ENCODE results near the gene CKAP2L.

The CKAP2L gene

DNA sequence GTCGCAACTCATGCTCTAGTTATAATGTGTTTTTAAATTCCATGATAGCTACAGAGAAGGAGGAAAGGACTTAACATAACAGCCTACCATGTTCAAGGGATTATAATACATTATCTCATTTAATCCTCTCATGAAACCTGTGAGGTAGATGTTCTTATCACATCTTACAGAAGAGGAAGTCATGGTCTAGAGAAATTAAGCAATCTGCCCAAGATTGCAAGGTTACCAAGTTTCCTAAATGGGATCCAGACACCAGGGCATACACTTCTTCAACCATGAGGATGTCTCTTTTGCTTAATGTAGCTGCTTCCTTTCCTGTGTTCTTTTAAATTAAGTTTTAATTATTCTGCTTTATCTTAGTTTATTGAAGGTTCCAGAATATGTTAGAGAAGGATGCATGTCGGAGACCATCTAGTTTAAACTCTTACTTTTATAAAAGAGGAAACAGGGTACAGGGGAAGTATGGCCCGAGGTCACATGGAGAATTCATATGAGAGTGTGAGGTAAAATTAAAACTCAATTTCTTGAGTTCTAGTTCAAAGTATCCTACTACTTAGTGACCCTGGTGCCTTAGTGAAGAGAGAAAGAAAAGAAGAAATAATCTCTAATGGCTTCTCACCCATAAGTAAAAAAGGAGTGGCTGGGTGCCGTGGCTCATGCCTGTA, 23.5 kb upstream of the CKAP2L start:
- no peak overlapping the region for H3K4me3 ChIP-seq (ENCODE audit: control insufficient read depth, low read depth, low read length)
- DNase-seq (ENCODE audit: low read depth), result no peak
- TF ChIP-seq, protein P1, sequence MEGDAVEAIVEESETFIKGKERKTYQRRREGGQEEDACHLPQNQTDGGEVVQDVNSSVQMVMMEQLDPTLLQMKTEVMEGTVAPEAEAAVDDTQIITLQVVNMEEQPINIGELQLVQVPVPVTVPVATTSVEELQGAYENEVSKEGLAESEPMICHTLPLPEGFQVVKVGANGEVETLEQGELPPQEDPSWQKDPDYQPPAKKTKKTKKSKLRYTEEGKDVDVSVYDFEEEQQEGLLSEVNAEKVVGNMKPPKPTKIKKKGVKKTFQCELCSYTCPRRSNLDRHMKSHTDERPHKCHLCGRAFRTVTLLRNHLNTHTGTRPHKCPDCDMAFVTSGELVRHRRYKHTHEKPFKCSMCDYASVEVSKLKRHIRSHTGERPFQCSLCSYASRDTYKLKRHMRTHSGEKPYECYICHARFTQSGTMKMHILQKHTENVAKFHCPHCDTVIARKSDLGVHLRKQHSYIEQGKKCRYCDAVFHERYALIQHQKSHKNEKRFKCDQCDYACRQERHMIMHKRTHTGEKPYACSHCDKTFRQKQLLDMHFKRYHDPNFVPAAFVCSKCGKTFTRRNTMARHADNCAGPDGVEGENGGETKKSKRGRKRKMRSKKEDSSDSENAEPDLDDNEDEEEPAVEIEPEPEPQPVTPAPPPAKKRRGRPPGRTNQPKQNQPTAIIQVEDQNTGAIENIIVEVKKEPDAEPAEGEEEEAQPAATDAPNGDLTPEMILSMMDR (IDR thresholded peaks at IDR 0.05; ENCODE audit: control insufficient read depth, insufficient read depth, low read depth, low read length, missing control alignments), result no peak

DNA sequence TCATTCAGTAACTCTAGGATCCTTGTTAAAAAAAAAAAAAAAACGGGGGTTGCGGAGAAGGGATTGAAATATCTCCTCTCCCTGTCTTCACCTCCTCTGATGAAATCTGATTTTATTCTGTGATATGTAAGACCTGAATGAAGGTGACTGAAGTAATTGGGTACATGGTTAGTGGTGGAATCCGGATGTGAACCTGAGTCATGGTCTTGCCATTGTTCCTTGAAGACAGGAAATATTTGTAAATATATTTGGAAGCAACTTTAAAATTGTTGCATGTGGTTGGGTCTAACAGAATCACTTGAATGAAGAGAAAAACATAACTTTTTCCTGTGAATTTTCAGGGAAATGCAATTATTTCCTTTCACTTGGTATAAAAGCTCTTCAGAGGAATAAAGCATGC, 22.9 kb upstream of the CKAP2L start:
- no peak for DNase-seq (ENCODE audit: low read depth)
- no peak overlapping the region for H3K4me3 ChIP-seq (ENCODE audit: control insufficient read depth, low read depth, low read length)
- TF ChIP-seq, protein P1 (IDR thresholded peaks at IDR 0.05; ENCODE audit: control insufficient read depth, insufficient read depth, low read depth, low read length, missing control alignments), result no peak

DNA sequence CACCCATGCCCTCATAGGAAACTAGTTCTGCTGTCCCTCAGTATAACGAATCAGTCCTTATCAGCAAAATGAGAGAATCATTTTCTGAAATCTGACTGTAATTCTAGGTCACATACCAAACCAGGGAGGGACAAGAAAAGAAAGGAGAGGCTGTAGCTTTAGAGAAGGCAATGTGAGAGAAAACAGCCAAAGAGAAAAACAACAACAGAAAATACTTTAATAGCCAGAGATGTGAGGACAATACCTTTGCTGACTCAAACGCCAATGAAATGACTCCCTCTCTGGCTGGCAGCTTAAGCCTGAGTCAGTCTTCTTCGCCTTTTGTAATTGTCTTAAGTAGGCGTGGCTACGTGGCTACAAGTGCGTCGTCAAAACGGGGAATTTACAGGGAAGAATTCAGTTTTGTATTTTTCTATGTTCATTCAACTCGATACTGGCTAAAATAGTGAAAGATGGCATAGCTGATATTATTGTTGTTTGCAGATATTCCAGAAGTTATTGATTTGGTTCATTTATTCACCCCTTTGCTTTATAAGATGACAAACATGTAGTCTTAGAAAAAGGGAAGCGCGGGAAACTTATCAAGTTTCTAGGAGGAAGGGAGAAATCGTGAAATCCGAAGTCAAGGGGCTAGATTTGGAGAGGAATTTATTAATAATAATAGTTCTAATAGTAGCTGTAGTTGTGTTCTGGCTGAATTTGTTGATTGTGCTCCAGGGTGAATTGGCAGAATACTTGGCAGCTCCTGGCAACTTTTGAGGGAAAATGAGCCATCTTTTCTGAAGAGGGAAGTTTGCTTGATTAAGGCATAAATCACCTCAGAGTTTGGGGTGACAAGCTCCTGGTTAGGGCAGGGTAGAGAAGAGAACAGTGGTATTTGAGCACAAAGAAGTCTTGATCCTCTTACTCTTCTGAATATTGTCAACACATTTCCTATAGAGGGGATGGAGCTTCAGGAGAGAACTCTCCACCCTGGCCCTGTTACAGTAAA, 20.1 kb upstream of the CKAP2L start, which contains the start of gene IL1A:
IL1A (minus strand) TSS at position 295 of the 991 bp plus-strand sequence. CDS start 723 bp downstream, outside the sequence.
- peak; percentile 16 for DNase-seq (ENCODE audit: low read depth)
- H3K4me3 ChIP-seq (ENCODE audit: control insufficient read depth, low read depth, low read length), result no peak within 1 kb of the TSS
- TF ChIP-seq, protein P1 (IDR thresholded peaks at IDR 0.05; ENCODE audit: control insufficient read depth, insufficient read depth, low read depth, low read length, missing control alignments), result no peak

DNA sequence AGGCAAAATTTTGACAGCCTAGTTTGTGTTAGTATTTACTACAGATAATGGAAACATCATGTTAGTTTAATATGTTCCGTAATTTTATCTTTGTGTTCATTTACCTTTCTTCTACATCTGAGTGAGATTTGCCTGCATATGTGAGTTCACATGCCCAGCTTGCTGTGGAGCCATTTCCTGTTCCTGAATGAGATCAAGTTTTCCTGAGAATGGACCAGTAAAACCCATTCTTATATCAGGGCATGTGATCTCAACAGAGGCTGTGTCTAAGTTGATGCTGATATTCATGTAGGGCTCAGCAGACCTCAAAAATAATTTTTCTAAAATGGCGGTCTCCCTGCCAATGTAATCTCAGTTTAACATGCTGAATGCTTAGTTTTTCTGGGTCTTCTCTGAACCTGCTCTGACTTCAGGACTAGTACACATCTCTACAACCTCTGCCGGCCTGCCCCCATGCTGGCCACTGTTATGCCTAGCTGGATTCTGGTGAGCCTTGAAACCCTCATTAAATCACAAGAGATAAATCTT, 18.8 kb upstream of the CKAP2L start:
- H3K4me3 ChIP-seq (ENCODE audit: control insufficient read depth, low read depth, low read length), result no peak overlapping the region
- TF ChIP-seq, protein P1 (IDR thresholded peaks at IDR 0.05; ENCODE audit: control insufficient read depth, insufficient read depth, low read depth, low read length, missing control alignments), result no peak
- DNase-seq (ENCODE audit: low read depth), result no peak

DNA sequence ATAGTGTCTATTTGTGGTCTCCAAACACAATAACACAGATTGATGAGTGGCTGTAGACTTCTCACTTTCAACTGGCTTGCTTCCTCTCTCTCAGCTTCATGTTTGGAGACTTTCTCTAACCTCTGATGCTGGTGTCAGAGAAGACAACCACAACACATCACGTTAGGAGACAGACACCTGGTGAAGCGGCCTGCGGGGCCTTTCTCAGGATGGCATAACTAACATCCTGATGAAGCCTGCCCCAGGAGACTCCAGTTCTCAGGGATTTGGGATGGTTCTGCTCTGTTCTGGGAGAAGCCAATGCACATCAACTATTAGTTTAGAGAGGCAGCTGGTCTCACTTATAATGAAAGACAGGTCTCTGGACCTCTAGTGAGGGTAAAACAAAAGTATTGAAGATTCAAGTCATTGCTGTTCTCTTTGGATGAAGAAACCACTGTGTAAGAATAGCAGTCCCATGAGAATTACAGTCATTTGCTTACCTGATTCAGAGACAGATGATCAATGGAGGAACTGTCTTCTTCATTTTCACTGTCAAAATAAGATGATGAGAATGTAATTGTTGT, 17.9 kb upstream of the CKAP2L start:
- no peak overlapping the region for H3K4me3 ChIP-seq (ENCODE audit: control insufficient read depth, low read depth, low read length)
- no peak for DNase-seq (ENCODE audit: low read depth)
- TF ChIP-seq, protein P1 (IDR thresholded peaks at IDR 0.05; ENCODE audit: control insufficient read depth, insufficient read depth, low read depth, low read length, missing control alignments), result no peak

DNA sequence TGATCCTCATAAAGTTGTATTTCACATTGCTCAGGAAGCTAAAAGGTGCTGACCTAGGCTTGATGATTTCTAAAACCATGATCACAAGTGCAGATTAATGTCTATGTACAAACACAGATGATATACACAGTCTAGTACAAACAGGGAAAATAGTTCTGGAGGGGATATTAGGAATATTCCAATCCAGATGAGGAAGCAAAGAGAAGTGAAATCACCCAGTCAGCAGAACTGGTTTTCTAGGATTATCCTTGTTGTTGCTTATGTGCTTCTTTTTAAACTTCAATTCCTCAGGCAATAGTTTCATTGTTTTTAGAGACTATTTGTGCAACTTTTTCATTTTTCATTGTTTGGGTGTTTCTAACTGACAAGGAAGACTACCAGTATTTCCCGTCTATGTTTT, 15.2 kb upstream of the CKAP2L start:
- TF ChIP-seq, protein P1 (IDR thresholded peaks at IDR 0.05; ENCODE audit: control insufficient read depth, insufficient read depth, low read depth, low read length, missing control alignments), result no peak
- no peak for DNase-seq (ENCODE audit: low read depth)
- H3K4me3 ChIP-seq (ENCODE audit: control insufficient read depth, low read depth, low read length), result no peak overlapping the region

Data from AG09309 (cell line).